ENCODE data around the gene DNAAF5.

DNA sequence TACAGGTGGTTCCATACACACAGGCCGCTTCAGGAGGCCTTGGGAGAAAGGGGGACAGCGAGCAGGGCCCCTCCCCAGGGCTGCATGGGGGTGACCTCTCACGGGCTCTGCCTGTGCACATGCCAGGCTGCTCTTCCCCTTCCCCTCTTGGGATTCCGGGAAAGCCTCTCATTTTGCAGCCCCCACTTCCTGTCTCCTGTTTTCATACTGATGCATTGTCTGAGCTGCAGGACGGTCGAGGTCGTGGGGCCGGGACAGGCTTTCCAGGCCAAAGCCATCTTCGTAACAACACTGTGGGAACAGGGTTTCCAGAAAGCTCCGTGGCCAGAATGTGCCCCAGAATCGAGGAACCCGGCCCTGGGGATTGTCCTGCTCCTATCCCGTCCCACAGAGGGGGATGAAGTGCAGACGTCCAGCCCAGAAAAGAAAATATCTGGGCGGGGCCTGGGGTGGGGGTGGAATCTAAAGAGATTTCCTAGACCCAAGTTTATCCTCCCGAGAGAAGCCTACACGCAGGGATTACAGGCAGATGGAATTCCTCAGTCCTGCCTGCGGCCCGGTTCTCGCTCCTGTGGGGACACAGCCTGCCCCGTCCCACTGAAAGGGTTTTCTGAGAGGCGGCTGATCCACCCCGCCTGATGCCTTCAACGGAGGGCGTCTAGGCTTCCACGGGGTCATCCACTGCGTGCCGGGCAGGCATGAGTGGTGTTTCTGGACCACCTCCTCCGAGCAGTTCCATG lies 29.5 kb upstream of the DNAAF5 start:
- no peak for TF ChIP-seq POLR2AphosphoS5 (IDR thresholded peaks at IDR 0.05; ENCODE audit: low read depth, low read length)
- TF ChIP-seq TAF1 (IDR thresholded peaks at IDR 0.05; ENCODE audit: low read depth, low read length), result no peak
- no peak for TF ChIP-seq POLR2A (IDR thresholded peaks at IDR 0.05; ENCODE audit: low read depth, low read length)
- TF ChIP-seq PAX5 (IDR thresholded peaks at IDR 0.05; ENCODE audit: insufficient read depth, low read length, severe bottlenecking), result no peak
- TF ChIP-seq POU2F2 (IDR thresholded peaks at IDR 0.05; ENCODE audit: low read depth, low read length), result no peak
- no peak for TF ChIP-seq SPI1 (IDR thresholded peaks at IDR 0.05; ENCODE audit: low read depth, low read length)
